HG03159 (cell line): ENCODE results near the gene PARG.
"Not testable (repeated sequence)": the region's sequence is repeated elsewhere in the genome, so short reads cannot be mapped to it uniquely, and the experiment has no call there.

Source experiments
- ATAC-seq: cut with Tn5 transposase; IDR thresholded peaks from one replicate; pipeline ENCODE4 v1.9.1; 2021; ENCODE audit warnings: mild to moderate bottlenecking, moderate library complexity; ENCODE audit not compliant: unreplicated experiment

Gene PARG

DNA sequence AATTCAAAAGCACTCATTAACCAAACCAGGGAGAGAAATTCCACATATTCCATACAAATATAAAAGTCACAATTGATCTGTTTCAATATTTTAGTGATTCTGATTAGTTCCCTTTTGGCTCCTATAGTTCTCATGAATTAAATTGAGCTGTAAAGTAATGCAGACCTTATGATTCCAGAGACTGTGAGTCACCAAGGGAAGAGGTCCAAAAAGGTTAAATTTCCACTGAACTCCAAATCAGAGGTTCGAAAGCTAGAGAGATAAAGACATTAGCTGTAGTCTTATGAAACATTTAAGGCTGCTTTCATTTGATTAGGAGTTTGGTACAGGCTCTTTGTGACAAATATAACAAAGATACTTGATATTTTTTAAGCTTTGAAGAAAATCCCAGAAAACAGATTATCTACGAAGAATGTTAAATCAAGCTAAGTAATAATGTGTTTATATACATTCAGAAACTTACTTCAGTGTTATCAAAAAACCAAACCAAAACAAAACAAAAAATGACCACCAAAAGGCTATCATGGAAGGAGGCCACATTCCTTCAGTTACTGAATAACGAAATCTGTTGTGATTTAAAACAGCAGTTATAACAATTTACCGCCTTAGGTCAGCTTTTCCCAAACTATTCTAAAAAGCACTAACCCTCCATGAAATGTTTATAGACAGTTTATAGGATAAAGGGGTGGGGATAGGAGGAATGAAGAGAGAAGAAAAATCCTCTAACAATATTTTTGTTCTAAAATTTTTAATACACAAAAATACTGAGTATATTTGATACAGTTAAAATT, 33.3 kb downstream of the PARG start:
- ATAC-seq = not testable (repeated sequence)

- ATAC-seq = not testable (repeated sequence)
Measured at GRCh38 chr10:49903829-49904228, 38.0 kb downstream of the PARG start.

GRCh38 chr10:49900406-49900805, 41.4 kb downstream of the PARG start:
- not testable (repeated sequence) for ATAC-seq

- not testable (repeated sequence) for ATAC-seq
Measured at GRCh38 chr10:49899999-49900398, 41.8 kb downstream of the PARG start.

DNA sequence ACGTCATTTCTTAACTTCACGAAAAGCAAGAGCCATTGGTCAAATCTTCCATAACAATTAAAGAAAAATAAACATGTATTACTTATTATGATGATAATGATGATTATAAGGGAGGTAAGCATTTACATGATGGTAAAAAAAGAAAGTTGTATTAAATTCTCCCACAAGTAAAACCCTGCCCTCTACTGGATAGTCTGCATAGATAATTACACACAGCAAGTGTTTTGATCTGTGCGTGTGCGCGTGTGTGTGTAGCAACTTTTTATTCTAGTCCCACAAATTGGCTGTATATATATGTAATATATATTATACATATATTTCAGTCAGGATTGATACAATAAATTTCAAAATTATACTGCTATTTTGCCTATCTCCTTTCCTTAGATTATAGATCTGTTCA, 51.8 kb downstream of the PARG start:
- not testable (repeated sequence) for ATAC-seq

DNA sequence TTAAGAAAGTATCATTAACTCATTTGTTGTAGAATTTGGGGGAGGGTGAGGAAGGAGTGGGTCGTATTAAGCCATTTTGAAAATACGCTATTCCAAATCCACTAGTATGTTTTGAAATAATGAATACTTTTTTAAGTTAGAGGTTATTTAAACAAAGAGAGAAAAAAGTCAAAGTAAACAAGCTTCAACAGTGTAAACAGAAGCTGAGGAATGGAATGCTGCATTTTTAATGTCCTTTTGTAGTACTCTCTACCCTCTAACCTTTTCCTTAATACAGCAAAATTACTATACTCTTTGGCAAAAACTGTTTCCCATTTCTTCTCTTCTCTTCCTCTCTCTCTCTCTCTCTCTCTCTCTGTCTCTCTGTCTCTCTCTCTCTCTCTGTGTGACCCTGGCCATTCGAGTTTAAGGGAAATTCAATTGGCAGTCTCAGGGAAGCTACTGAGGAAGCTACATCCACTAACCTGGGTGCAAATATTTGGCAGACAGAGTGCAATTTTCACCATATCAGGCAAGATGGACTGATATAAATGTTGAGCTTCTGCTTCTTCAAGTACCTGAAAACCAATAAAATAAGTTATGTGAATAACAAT, 57.0 kb downstream of the PARG start:
- ATAC-seq = not testable (repeated sequence)

DNA sequence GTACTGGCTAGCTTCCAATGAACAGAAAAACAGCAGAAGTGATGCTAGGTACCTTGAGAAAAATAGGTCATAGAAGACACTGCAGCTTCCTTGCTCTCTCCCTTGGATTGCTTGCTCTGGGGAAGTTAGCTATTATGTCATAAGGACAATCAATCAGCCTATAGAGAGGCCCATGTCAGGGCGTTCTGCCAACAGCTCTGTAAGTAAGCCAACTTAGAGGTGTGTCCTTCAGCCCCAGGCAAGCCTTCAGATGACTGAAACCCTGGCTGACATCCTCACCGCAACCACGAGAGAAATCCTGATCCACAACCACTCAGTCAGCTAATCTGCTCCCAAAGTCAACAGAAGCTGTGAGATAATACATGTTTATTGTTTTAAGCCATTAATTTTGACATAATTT, 58.0 kb downstream of the PARG start:
- not testable (repeated sequence) for ATAC-seq

DNA sequence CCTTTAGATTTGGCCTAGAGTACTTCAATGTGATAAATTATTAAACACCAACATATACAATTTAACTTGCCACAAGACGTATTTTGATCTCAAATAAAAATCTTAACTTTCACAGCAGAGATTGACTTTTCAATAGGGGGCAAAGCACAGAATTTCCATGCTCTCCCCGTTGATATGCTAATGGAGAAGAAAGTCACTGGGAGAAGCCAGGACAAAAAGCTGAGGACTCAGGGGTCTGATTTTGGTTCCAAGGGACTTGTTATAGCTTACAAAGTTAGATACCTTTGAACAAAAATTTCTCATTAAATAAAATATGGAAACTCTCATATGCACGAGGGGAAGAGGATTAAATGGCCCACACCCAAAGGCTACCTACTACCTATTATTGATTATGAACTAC, 59.5 kb downstream of the PARG start:
- not testable (repeated sequence) for ATAC-seq

GRCh38 chr10:49872740-49873139, 69.1 kb downstream of the PARG start:
- ATAC-seq = not testable (repeated sequence)

- not testable (repeated sequence) for ATAC-seq
Measured at GRCh38 chr10:49871462-49871861, 70.4 kb downstream of the PARG start.

DNA sequence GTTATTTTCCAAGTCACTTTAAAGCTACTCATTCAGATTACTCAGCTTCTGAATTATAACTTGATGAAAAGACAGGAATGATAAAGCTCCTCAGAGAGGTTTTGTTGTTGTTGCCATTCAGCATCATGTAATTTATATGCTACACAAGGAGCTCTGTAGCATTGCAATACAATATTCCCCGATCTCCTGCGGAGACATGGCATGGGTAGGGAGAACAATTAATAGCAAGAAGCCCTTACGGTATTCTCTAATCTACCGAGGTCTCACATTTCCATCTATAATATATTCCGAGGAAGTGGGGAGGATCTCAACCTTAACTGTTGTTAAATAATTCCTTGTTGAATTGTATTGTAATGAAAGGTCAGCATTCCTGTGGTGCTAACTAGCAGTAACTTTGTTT, 81.9 kb downstream of the PARG start:
- ATAC-seq = not testable (repeated sequence)

DNA sequence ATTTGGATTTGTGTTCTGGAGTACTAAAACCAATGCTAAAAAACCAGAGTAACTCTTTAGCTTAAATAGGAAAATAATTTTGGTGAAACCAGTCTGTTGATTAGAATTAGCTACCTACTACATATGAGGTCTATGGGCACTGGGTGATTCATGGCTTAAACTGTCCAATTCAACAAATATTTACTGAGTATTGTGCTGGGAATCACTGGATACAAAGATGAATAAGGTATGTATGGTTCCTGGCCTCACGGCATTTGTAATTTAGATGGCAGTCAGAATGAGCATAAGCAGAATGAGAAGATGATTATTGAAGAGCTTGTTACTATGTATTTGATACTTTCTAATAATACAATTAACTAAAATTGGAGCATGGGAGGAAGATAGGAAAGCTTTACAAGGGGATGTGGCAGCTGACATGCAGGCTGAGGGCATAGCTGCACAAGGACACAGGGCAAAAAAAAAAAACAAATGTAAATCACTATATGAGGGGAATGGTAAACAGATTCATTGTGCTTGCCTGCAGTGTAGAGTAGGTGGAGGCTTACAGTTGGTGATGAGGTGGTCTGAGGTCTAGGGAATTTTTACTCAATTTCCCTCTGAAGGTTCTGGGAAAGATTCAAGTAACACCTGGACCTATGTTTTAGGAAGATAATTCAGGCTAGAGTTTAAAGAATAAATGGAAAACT, 83.0 kb downstream of the PARG start:
- not testable (repeated sequence) for ATAC-seq

- not testable (repeated sequence) for ATAC-seq
Measured at GRCh38 chr10:49849520-49849919, 92.3 kb downstream of the PARG start.

DNA sequence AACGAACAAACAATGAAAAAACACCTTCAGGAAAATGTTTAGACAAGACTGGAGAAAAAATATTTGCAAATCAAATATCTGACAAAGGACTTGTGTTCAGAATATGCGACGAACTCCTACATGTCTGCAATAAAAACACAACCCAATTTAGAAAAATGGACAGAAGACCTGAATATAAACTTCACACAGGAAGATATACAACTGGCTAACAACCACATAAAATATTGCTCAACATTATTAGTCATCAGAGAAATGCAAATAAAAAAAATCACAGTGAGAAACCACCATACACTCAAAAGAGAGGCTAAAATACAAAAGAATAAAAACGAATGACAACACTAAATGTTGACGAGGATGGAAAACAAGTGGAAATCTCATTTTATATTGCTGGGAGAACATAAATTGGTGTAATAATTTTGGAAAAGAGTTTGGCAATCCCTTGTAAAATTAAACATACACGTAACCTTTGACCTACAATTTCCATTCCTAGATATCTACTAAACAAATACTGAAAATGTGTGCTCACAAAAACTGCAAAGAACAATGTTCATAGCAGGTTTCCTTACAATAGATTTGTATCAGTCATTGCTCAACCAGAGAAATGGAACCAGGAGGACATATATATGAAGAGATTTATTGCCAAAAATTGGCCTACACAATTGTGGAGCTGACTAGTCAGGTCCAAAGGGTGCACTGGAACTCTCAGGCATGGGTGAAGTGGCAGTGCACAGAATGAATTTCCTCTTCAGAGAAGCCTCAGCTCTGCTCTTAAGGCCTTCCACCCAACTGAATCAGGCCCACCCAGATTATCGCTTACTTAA, 96.8 kb downstream of the PARG start:
- no peak for ATAC-seq

GRCh38 chr10:49842333-49842628, 99.5 kb downstream of the PARG start:
- ATAC-seq = not testable (repeated sequence)

- ATAC-seq = no peak
Measured at GRCh38 chr10:49841615-49842332, 100.1 kb downstream of the PARG start.

GRCh38 chr10:49837685-49838084, 104.1 kb downstream of the PARG start:
- no peak for ATAC-seq

DNA sequence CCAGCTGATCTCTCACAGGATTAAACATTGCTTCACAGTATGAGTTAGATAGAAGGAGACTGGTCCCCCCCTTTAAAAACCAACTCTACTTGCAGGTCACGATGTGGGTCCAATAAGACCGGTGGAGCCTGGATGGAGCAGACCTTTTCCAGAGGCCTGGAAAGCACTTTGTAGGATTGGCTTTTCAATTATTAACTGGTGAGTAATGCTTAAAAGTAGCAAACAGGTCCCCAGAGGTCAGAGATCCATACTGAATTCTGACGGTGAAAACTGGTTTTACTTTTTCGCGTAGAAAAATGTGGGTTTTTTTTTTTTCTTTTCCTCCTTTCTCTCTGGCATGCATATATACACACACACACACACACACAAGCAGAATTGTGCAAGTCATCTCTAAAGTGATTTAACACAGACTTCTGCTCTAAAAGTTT, 104.8 kb downstream of the PARG start:
- no peak for ATAC-seq

- no peak for ATAC-seq
Measured at GRCh38 chr10:49834976-49835375, 106.9 kb downstream of the PARG start.

GRCh38 chr10:49834201-49834600, 107.6 kb downstream of the PARG start:
- ATAC-seq = no peak
